ENCODE results near the gene CLHC1.
"Not testable (repeated sequence)": the region's sequence is repeated elsewhere in the genome, so short reads cannot be mapped to it uniquely, and the experiment has no call there.

CLHC1 gene

GRCh38 chr2:55232084-55232862, at the start of gene CLHC1, which contains the start of gene RPS27A:
CLHC1 (minus strand) TSS chr2:55232293; CDS start chr2:55222411, 9,882 bp downstream.
RPS27A (plus strand) TSS chr2:55232688; CDS start chr2:55232825, 137 bp downstream.
- TF ChIP-seq CTCF (IDR thresholded peaks at IDR 0.05) = no peak
- peaks cover 27 to 28% of the 10 kb centered on the region in 2 experiments for H3K4me1 ChIP-seq (ENCODE audit: control insufficient read depth in 1 of 2, insufficient read depth in 1 of 2, low read depth in 1 of 2, low read length in 1 of 2)
- H3K27ac ChIP-seq = peak within 1 kb of the TSS; percentile 94
- H3K4me3 ChIP-seq (ENCODE audit: low read depth in 1 of 2, low read length in 1 of 2) = peak within 1 kb of the TSS; percentile 77 to 94
- H3K9me3 ChIP-seq = no peaks in the 10 kb centered on the region
- H3K36me3 ChIP-seq = peaks cover 32% of the 10 kb centered on the region
- H3K27me3 ChIP-seq = no peaks in the 10 kb centered on the region

GRCh38 chr2:55280851-55281546, 48.9 kb upstream of the CLHC1 start:
- Histone ChIP-seq H3K27ac (peak overlapping the region; percentile 89), H3K4me1 (ENCODE audit: control insufficient read depth in 1 of 2, insufficient read depth in 1 of 2, low read depth in 1 of 2, low read length in 1 of 2) (peaks cover 35 to 38% of the 10 kb centered on the region in 2 experiments), H3K4me3 (ENCODE audit: low read depth in 1 of 2, low read length in 1 of 2) (peak overlapping the region; percentile 77 to 81)
- not testable (repeated sequence) for H3K36me3 ChIP-seq, H3K9me3 ChIP-seq, H3K27me3 ChIP-seq

GRCh38 chr2:55279859-55280424, 47.8 kb upstream of the CLHC1 start:
- H3K27me3 ChIP-seq; H3K36me3 ChIP-seq; H3K9me3 ChIP-seq; H3K4me3 ChIP-seq (ENCODE audit: low read depth in 1 of 2, low read length in 1 of 2); H3K27ac ChIP-seq: not testable (repeated sequence)
- H3K4me1 ChIP-seq (ENCODE audit: control insufficient read depth in 1 of 2, insufficient read depth in 1 of 2, low read depth in 1 of 2, low read length in 1 of 2) = peaks cover 35 to 41% of the 10 kb centered on the region in 2 experiments

GRCh38 chr2:55279214-55279835, 47.2 kb upstream of the CLHC1 start:
- H3K27me3 ChIP-seq; H3K9me3 ChIP-seq; H3K27ac ChIP-seq; H3K36me3 ChIP-seq; H3K4me3 ChIP-seq (ENCODE audit: low read depth in 1 of 2, low read length in 1 of 2): not testable (repeated sequence)
- peaks cover 35 to 41% of the 10 kb centered on the region in 2 experiments for H3K4me1 ChIP-seq (ENCODE audit: control insufficient read depth in 1 of 2, insufficient read depth in 1 of 2, low read depth in 1 of 2, low read length in 1 of 2)

- peak overlapping the region; percentile 57 for H3K27ac ChIP-seq
- no peaks in the 10 kb centered on the region for H3K27me3 ChIP-seq
- H3K4me3 ChIP-seq (ENCODE audit: low read depth in 1 of 2, low read length in 1 of 2) = no peak overlapping the region
- no peak for TF ChIP-seq CTCF (IDR thresholded peaks at IDR 0.05)
- H3K4me1 ChIP-seq (ENCODE audit: control insufficient read depth in 1 of 2, insufficient read depth in 1 of 2, low read depth in 1 of 2, low read length in 1 of 2) = peaks cover 24 to 28% of the 10 kb centered on the region in 2 experiments
- no peaks in the 10 kb centered on the region for H3K36me3 ChIP-seq
- H3K9me3 ChIP-seq = no peaks in the 10 kb centered on the region
These were observed 45.2 kb upstream of the CLHC1 start for GRCh38 chr2:55277310-55277709.

- not testable (repeated sequence) for H3K4me3 ChIP-seq (ENCODE audit: low read depth in 1 of 2, low read length in 1 of 2); H3K27me3 ChIP-seq; H3K36me3 ChIP-seq; H3K27ac ChIP-seq; H3K9me3 ChIP-seq
- peaks cover 25 to 30% of the 10 kb centered on the region in 2 experiments for H3K4me1 ChIP-seq (ENCODE audit: control insufficient read depth in 1 of 2, insufficient read depth in 1 of 2, low read depth in 1 of 2, low read length in 1 of 2)
These were observed 42.3 kb upstream of the CLHC1 start for GRCh38 chr2:55274346-55274745.

GRCh38 chr2:55269645-55269990, 37.5 kb upstream of the CLHC1 start:
- Histone ChIP-seq H3K4me3 (ENCODE audit: low read depth in 1 of 2, low read length in 1 of 2) (peak overlapping the region; percentile 72 to 76), H3K9me3 (no peaks in the 10 kb centered on the region), H3K4me1 (ENCODE audit: control insufficient read depth in 1 of 2, insufficient read depth in 1 of 2, low read depth in 1 of 2, low read length in 1 of 2) (peaks cover 7 to 15% of the 10 kb centered on the region in 2 experiments), H3K27me3 (no peaks in the 10 kb centered on the region), H3K27ac (peak overlapping the region; percentile 85), H3K36me3 (no peaks in the 10 kb centered on the region)
- TF ChIP-seq CTCF (IDR thresholded peaks at IDR 0.05) = no peak

Measured in neutrophil (primary cell).